K562 (cell line): ENCODE results near the gene BBC3. TPM values are rescaled to one million over a fixed set of nuclear protein-coding genes. Genes with fewer than 3 reads are reported as not detected.

Experiments used
- ATF2 ChIP-seq: sonication (generic); formaldehyde crosslinking; IDR thresholded peaks from 2 replicates; pipeline ENCODE4 v1.8.1; 2022; ENCODE audit warnings: missing genetic modification reagents
- ELF2 ChIP-seq: fragments of 250-450 bp; sonication (Bioruptor Pico); IDR thresholded peaks from 2 replicates; pipeline ENCODE4 v1.5.0; 2021; ENCODE audit warnings: mild to moderate bottlenecking
- FOXM1 ChIP-seq, 2 experiments: fragments of 450-650 bp in 1 of 2; sonication (generic) in 1 of 2; formaldehyde crosslinking in 1 of 2; IDR thresholded peaks; 2 replicates each; pipeline versions ENCODE4 v1.6.1 to v1.9.0; 2017 to 2022; ENCODE audit warnings: low read depth in 2 of 2, mild to moderate bottlenecking in 2 of 2, missing genetic modification reagents in 1 of 2, moderate library complexity in 1 of 2
- HDAC2 ChIP-seq: fragments of 450-650 bp; IDR thresholded peaks from 2 replicates; pipeline ENCODE4 v1.6.1; 2016; ENCODE audit warnings: mild to moderate bottlenecking
- ID3 ChIP-seq, 2 experiments: fragments of 250-450 bp in 1 of 2; fragments of 450-650 bp in 1 of 2; sonication (Bioruptor Pico) in 1 of 2; IDR thresholded peaks; 2 replicates each; pipeline versions ENCODE4 v1.6.1 to v1.8.0; 2016 to 2021; ENCODE audit warnings: mild to moderate bottlenecking in 2 of 2, moderate library complexity in 2 of 2, missing compliant biosample characterization in 1 of 2, missing genetic modification characterization in 1 of 2
- LCOR ChIP-seq: sonication (generic); formaldehyde crosslinking; IDR thresholded peaks from 2 replicates; pipeline ENCODE4 v1.8.0; 2022; ENCODE audit warnings: mild to moderate bottlenecking, missing genetic modification reagents
- MCM2 ChIP-seq: fragments of 450-650 bp; IDR thresholded peaks from 2 replicates; pipeline ENCODE4 v1.6.1; 2017; ENCODE audit warnings: low read depth, mild to moderate bottlenecking
- NCOA4 ChIP-seq: fragments of 450-650 bp; IDR thresholded peaks from 2 replicates; pipeline ENCODE4 v1.6.1; 2018; ENCODE audit warnings: mild to moderate bottlenecking; ENCODE audit not compliant: partially characterized antibody
- NFE2L1 ChIP-seq: fragments of 450-650 bp; IDR thresholded peaks from 2 replicates; pipeline ENCODE4 v1.6.1; 2016; ENCODE audit warnings: missing genetic modification characterization, low read depth, mild to moderate bottlenecking, missing compliant biosample characterization, moderate library complexity, borderline replicate concordance
- SMAD1 ChIP-seq: fragments of 150-350 bp; IDR thresholded peaks from 2 replicates; pipeline ENCODE4 v1.6.1; 2014; ENCODE audit warnings: low read length, low read depth; ENCODE audit not compliant: partially characterized antibody
- SMAD4 ChIP-seq: fragments of 250-450 bp; sonication (Bioruptor Pico); conservative IDR thresholded peaks from 2 replicates; pipeline ENCODE4 v1.8.0; 2021; ENCODE audit warnings: inconsistent platforms, mild to moderate bottlenecking, moderate library complexity
- SMARCE1 ChIP-seq: fragments of 450-650 bp; IDR thresholded peaks from 2 replicates; pipeline ENCODE4 v1.7.1; 2016; ENCODE audit warnings: mild to moderate bottlenecking
- TCF15 ChIP-seq: fragments of 250-450 bp; sonication (Bioruptor Pico); IDR thresholded peaks from 2 replicates; pipeline ENCODE4 v1.8.0; 2022; ENCODE audit warnings: moderate library complexity, mild to moderate bottlenecking, inconsistent platforms
- THRA ChIP-seq: fragments of 450-650 bp; IDR thresholded peaks from 2 replicates; pipeline ENCODE4 v1.6.1; 2017; ENCODE audit warnings: mild to moderate bottlenecking, moderate library complexity
- THRB ChIP-seq: fragments of 450-650 bp; formaldehyde crosslinking; conservative IDR thresholded peaks from 2 replicates; pipeline ENCODE4 v1.4.0; 2022; ENCODE audit warnings: mild to moderate bottlenecking, missing genetic modification characterization
- TRIM28 ChIP-seq: fragments of 450-650 bp; IDR thresholded peaks from 2 replicates; pipeline ENCODE4 v1.6.1; 2017
- U2AF2 ChIP-seq: fragments of 200-400 bp; formaldehyde crosslinking; optimal IDR thresholded peaks from 2 replicates; pipeline ENCODE3; 2017; ENCODE audit warnings: low read depth, mild to moderate bottlenecking, low read length
- XRCC3 ChIP-seq: fragments of 450-650 bp; IDR thresholded peaks from 2 replicates; pipeline ENCODE4 v1.6.1; 2017; ENCODE audit warnings: mild to moderate bottlenecking, moderate library complexity
- ZBTB7A ChIP-seq: IDR thresholded peaks from 2 replicates; pipeline ENCODE4 v1.6.1; 2011; ENCODE audit warnings: low read depth, mild to moderate bottlenecking, low read length, moderate library complexity, borderline replicate concordance; ENCODE audit not compliant: control insufficient read depth
- ZNF3 ChIP-seq: fragments of 250-450 bp; sonication (Bioruptor Pico); IDR thresholded peaks from 2 replicates; pipeline ENCODE4 v1.5.0; 2021; ENCODE audit warnings: mild to moderate bottlenecking, moderate library complexity
- ZNF445 ChIP-seq: fragments of 250-450 bp; sonication (Bioruptor Pico); IDR thresholded peaks from 2 replicates; pipeline ENCODE4 v1.4.0; 2020; ENCODE audit warnings: low read depth, mild to moderate bottlenecking, moderate library complexity
- ZNF511 ChIP-seq: sonication (generic); formaldehyde crosslinking; IDR thresholded peaks from 2 replicates; pipeline ENCODE4 v1.8.0; 2022; ENCODE audit warnings: mild to moderate bottlenecking, missing genetic modification reagents
- polyA plus RNA-seq, 8 experiments: library from polyadenylated mRNA; depleted of rRNA in 4 of 8; stranded (reverse) in 5 of 8; unstranded in 3 of 8; fragments of >200 nt; fragmentation: Nextera tagmentation in 2 of 8; fragmentation: Illumina TruSeq in 1 of 8; extraction: Ambion mirVana in 2 of 8; extraction: Trizol in 1 of 8; gene quantifications; 2 replicates each; pipeline versions ENCODE4 v1.2.1 to v1.2.3, GENCODE V29; 2011 to 2014; ENCODE audit warnings: inconsistent platforms in 1 of 8, missing spikeins in 1 of 8
- total RNA-seq, 7 experiments: library from RNA; depleted of rRNA in 6 of 7; stranded (reverse); fragments of >200 nt in 6 of 7; fragmentation: Illumina TruSeq in 2 of 7; extraction: Trizol in 2 of 7; gene quantifications; 2 replicates each; pipeline versions ENCODE4 v1.2.1 to v1.2.3, GENCODE V29; 2011 to 2021; ENCODE audit warnings: low replicate concordance in 1 of 7

BBC3 gene
- total and polyA plus RNA-seq, 9 of the 15 experiments (the other 6 are each of a cell fraction or from before 2014, with no cell fraction given) = 0.15 to 30.7 (median 4.8) TPM

GRCh38 chr19:47227352-47228167 lies 3.4 kb downstream of the BBC3 start (continued):
- TF ChIP-seq TCF15 (no peak), NFE2L1 (tag) (no peak), HDAC2 (peak; percentile 98), THRB (0 out of 2 replicates have a peak, but pooled peaks have one; percentile 25), SMAD4 (CRISPR knock-in tag) (peak; percentile 83), TRIM28 (peak; percentile 60; the same call in 1 of the 2 replicates), LCOR (CRISPR knock-in tag) (0 out of 2 replicates have a peak, but pooled peaks have one; percentile 18), ZNF3 (CRISPR knock-in tag) (no peak), SMAD1 (peak; percentile 64), THRA (no peak), MCM2 (no peak), SMARCE1 (peak; percentile 72; the same call in 1 of the 2 replicates), ID3 (CRISPR knock-in tag; IDR thresholded peaks at IDR 0.05) (no peak), ID3 (tag; IDR thresholded peaks at IDR 0.05) (0 out of 2 replicates have a peak, but pooled peaks have one; percentile 32), ATF2 (CRISPR knock-in tag) (no peak), ZBTB7A (peak; percentile 93), NCOA4 (no peak), ELF2 (peak; percentile 75; the same call in 1 of the 2 replicates), XRCC3 (no peak), ZNF445 (CRISPR knock-in tag) (no peak), FOXM1 (IDR thresholded peaks at IDR 0.05; ENCODE audit: low read depth) (peak; percentile 39), FOXM1 (CRISPR knock-in tag; IDR thresholded peaks at IDR 0.05; ENCODE audit: low read depth) (no peak), ZNF511 (CRISPR knock-in tag) (no peak; the same call in 1 of the 2 replicates), U2AF2 (no peak)
